Mucosa of descending colon (tissue), 3 donors: ENCODE results near the gene HOXC6. TPM values are rescaled to one million over a fixed set of nuclear protein-coding genes. Genes with fewer than 3 reads are reported as not detected.

Experiments used
- ATAC-seq: fragments of 200-7000 bp; cut with Tn5 transposase; one replicate; pipeline ENCODE4 v1.9.1; 2020; ENCODE audit warnings: mild to moderate bottlenecking, moderate library complexity
- DNase-seq, 3 donors: peaks; one replicate each; pipeline ENCODE4 v3.0.0-alpha.2; 2020
- H3K36me3 ChIP-seq: fragments of 200-600 bp; one replicate; pipeline ENCODE4 v1.8.0; 2021; ENCODE audit warnings: low read depth, mild to moderate bottlenecking
- H3K4me1 ChIP-seq: fragments of 200-600 bp; one replicate; pipeline ENCODE4 v1.8.0; 2021; ENCODE audit warnings: low read depth, mild to moderate bottlenecking
- H3K4me3 ChIP-seq: fragments of 200-600 bp; one replicate; pipeline ENCODE4 v1.8.0; 2021; ENCODE audit warnings: mild to moderate bottlenecking
- H3K9me3 ChIP-seq: fragments of 200-600 bp; one replicate; pipeline ENCODE4 v1.8.0; 2021; ENCODE audit warnings: mild to moderate bottlenecking
- CTCF ChIP-seq: fragments of 200-600 bp; IDR thresholded peaks from one replicate; pipeline ENCODE4 v1.8.0; 2022; ENCODE audit warnings: antibody characterized with exemption, mild to moderate bottlenecking
- intact Hi-C, 2 donors: fragments of 100-400 bp; cut with DNase I in 1 of 2; cut with micrococcal nuclease in 1 of 2; formaldehyde crosslinking; loops; one replicate each; pipeline versions ENCODE4 v1.11.0 to v1.11.1; 2022; cut with DNase I, micrococcal nuclease
- total RNA-seq, 3 donors: library from RNA; stranded (reverse); fragmentation: NEBNext Ultra II Directional in 2 of 3; extraction: Animal tissue kit (Norgen Biotek cat#: 25700) in 2 of 3; gene quantifications; one replicate each; pipeline versions ENCODE4 v1.2.1 to v1.2.4, GENCODE V29; 2021 to 2023
- donor health status: DM: no; HTN: no; CAD: no; lungs with moderate emphysema.
- donor health status: DM: no; HTN: no; CAD: no.
- donor health status: DM: no; HTN: yes; CAD: no.

The HOXC6 gene
- total RNA-seq, 3 donors from 2014 or later, result 0.22 to 0.32 TPM; not detected in 1

DNA sequence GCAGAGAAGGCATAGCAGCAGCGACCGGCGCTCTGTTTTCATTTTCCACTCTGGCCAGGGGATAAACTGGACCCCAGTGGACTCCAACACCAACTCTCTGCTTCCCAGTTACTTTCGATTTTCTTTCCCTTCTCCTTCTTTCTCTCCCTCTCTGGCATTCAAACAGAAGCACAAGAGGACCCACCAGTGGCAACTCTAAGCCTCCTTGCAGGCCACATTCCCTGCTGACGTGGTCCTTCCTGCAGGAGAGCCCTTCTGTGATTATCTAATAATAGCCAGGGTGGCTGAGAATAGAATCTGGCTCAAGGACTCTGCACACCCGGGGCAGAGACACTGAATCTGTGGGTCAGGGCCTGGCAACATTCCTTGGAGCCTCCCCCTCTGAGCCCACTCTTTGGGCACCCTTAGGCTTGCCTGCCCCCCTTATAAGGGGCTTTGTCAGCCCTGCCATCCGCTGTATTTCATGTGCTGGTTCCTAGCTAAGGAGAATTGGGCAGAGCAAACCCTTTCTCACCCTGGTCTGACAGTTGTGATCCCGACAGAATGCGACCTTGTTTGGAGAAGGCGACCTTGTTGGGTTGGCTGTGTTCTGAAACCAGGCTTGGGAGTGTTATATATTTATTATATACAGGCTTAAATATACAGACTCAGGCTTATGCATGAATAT, 8.2 kb upstream of the HOXC6 start:
- intact Hi-C loops, result no loop called here
- TF ChIP-seq CTCF, result no peak
- no peak overlapping the region for H3K4me3 ChIP-seq
- no peaks in the 10 kb centered on the region for H3K36me3 ChIP-seq
- peaks cover 6% of the 10 kb centered on the region for H3K4me1 ChIP-seq
- no peaks in the 10 kb centered on the region for H3K9me3 ChIP-seq
- DNase-seq (no peak), ATAC-seq (no peak)

DNA sequence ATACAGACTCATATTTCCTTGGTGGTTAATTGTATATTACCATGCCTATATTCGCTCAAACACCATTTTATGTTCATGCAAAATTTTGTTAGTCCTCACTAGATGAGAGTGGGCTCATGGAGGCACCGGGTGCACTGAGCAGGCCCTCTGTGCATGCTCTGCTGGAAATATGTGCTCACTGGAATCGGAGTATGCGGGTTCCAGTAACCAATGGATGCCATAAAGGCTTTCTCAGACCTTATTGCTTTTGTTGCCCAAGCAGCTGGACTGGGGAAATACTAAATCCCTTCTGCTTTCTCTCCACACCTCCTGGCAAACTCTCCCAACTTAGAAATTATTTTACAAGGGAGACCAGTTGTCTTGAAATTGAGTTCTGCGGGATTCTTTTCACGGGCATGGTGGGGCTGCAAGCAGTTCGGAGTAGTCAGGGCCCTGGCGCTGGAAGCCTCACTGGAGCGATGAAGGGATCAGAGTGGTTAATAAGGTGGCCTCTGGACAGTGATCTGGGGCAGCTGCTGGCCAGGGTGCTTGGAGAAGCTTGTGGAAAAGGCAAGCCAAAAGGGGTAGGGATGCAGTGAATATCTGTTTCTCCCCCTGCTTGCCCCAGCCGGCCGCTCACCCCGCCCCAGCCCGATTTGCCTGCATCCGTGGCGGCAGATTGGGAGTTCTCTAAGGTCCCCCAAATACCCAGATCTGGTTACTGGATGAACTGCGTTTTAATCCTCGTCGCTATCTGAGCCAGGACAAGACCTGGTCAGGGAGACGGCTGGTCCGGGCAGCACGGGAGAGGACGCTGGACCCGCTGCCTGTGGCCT, 7.4 kb upstream of the HOXC6 start:
- Histone ChIP-seq H3K4me1 (peaks cover 6% of the 10 kb centered on the region), H3K36me3 (no peaks in the 10 kb centered on the region), H3K9me3 (no peaks in the 10 kb centered on the region), H3K4me3 (no peak overlapping the region)
- no peak for ATAC-seq
- no peak for TF ChIP-seq CTCF
- no peak for DNase-seq
- intact Hi-C loops, result no loop called here

- ATAC-seq (no peak), DNase-seq (no peak)
- no peaks in the 10 kb centered on the region for H3K9me3 ChIP-seq
- no peak for TF ChIP-seq CTCF
- intact Hi-C loops, result no loop called here
- no peaks in the 10 kb centered on the region for H3K36me3 ChIP-seq
- H3K4me3 ChIP-seq, result no peak overlapping the region
- H3K4me1 ChIP-seq, result peaks cover 11% of the 10 kb centered on the region
Measured at GRCh38 chr12:54021432-54022013, 6.7 kb upstream of the HOXC6 start.

- Histone ChIP-seq H3K4me1 (peaks cover 7% of the 10 kb centered on the region), H3K9me3 (no peaks in the 10 kb centered on the region), H3K36me3 (no peaks in the 10 kb centered on the region), H3K4me3 (no peak overlapping the region)
- intact Hi-C loops, result no loop called here
- ATAC-seq (no peak), DNase-seq (no peak)
- TF ChIP-seq CTCF, result no peak
Measured at GRCh38 chr12:54022960-54023884, 5.0 kb upstream of the HOXC6 start.

- no peak for TF ChIP-seq CTCF
- intact Hi-C loops, result no loop called here
- Histone ChIP-seq H3K4me1 (peaks cover 7% of the 10 kb centered on the region), H3K36me3 (no peaks in the 10 kb centered on the region), H3K4me3 (no peak overlapping the region), H3K9me3 (no peaks in the 10 kb centered on the region)
- no peak for ATAC-seq
- DNase-seq, result no peak
Measured at GRCh38 chr12:54024127-54024526, 4.1 kb upstream of the HOXC6 start.
